HEK293 (cell line): Measurements from ENCODE around the gene RBM26.

Source experiments
- IKZF3 ChIP-seq: fragments of 450-650 bp; IDR thresholded peaks from 2 replicates; pipeline ENCODE4 v1.5.0; 2018; ENCODE audit warnings: missing biosample characterization, mild to moderate bottlenecking, missing genetic modification characterization, moderate library complexity
- INSM2 ChIP-seq: fragments of 450-650 bp; formaldehyde crosslinking; IDR thresholded peaks from 2 replicates; pipeline ENCODE4 v1.5.1; 2016; ENCODE audit warnings: missing biosample characterization, missing genetic modification characterization
- KLF17 ChIP-seq: fragments of 450-650 bp; formaldehyde crosslinking; IDR thresholded peaks from 2 replicates; pipeline ENCODE4 v1.5.1; 2016; ENCODE audit warnings: missing biosample characterization, missing genetic modification characterization
- PATZ1 ChIP-seq: fragments of 450-650 bp; formaldehyde crosslinking; IDR thresholded peaks from 2 replicates; pipeline ENCODE4 v1.5.1; 2016; ENCODE audit warnings: missing biosample characterization, missing genetic modification characterization
- PRDM6 ChIP-seq: fragments of 450-650 bp; formaldehyde crosslinking; IDR thresholded peaks from 2 replicates; pipeline ENCODE4 v1.5.1; 2017; ENCODE audit warnings: missing biosample characterization, missing genetic modification characterization
- RBAK ChIP-seq: fragments of 450-650 bp; formaldehyde crosslinking; IDR thresholded peaks from 2 replicates; pipeline ENCODE4 v1.5.1; 2016; ENCODE audit warnings: missing biosample characterization, missing genetic modification characterization
- SP2 ChIP-seq: fragments of 450-650 bp; formaldehyde crosslinking; IDR thresholded peaks from 2 replicates; pipeline ENCODE4 v1.5.1; 2016; ENCODE audit warnings: missing biosample characterization, missing genetic modification characterization
- TCF7L2 ChIP-seq: IDR thresholded peaks from 2 replicates; pipeline ENCODE4 v1.6.1; 2011; ENCODE audit warnings: low read depth, mild to moderate bottlenecking, inconsistent platforms, low read length, moderate library complexity, borderline replicate concordance
- ZBTB44 ChIP-seq: fragments of 450-650 bp; IDR thresholded peaks from 2 replicates; pipeline ENCODE4 v1.5.1; 2018; ENCODE audit warnings: missing biosample characterization, mild to moderate bottlenecking, missing genetic modification characterization
- ZBTB49 ChIP-seq: fragments of 450-650 bp; formaldehyde crosslinking; IDR thresholded peaks from 2 replicates; pipeline ENCODE4 v1.5.1; 2016; ENCODE audit warnings: missing biosample characterization, missing genetic modification characterization, low read depth
- ZEB2 ChIP-seq: fragments of 450-650 bp; formaldehyde crosslinking; IDR thresholded peaks from 2 replicates; pipeline ENCODE4 v1.5.1; 2016; ENCODE audit warnings: missing biosample characterization, missing genetic modification characterization
- ZIC2 ChIP-seq: fragments of 450-650 bp; formaldehyde crosslinking; IDR thresholded peaks from 2 replicates; pipeline ENCODE4 v1.5.1; 2016; ENCODE audit warnings: missing biosample characterization, missing genetic modification characterization
- ZNF121 ChIP-seq: fragments of 450-650 bp; formaldehyde crosslinking; IDR thresholded peaks from 2 replicates; pipeline ENCODE4 v1.5.1; 2016; ENCODE audit warnings: missing biosample characterization, missing genetic modification characterization
- ZNF132 ChIP-seq: fragments of 450-650 bp; formaldehyde crosslinking; IDR thresholded peaks from 2 replicates; pipeline ENCODE4 v1.5.1; 2017; ENCODE audit warnings: missing biosample characterization, missing genetic modification characterization, borderline replicate concordance
- ZNF133 ChIP-seq: fragments of 450-650 bp; formaldehyde crosslinking; IDR thresholded peaks from 2 replicates; pipeline ENCODE4 v1.5.1; 2016; ENCODE audit warnings: missing biosample characterization, missing genetic modification characterization
- ZNF155 ChIP-seq: fragments of 450-650 bp; formaldehyde crosslinking; IDR thresholded peaks from 2 replicates; pipeline ENCODE4 v1.5.1; 2016; ENCODE audit warnings: missing biosample characterization, missing genetic modification characterization
- ZNF19 ChIP-seq: fragments of 450-650 bp; formaldehyde crosslinking; IDR thresholded peaks from 2 replicates; pipeline ENCODE4; 2016; ENCODE audit warnings: missing biosample characterization, missing genetic modification characterization, low read depth
- ZNF2 ChIP-seq: fragments of 450-650 bp; formaldehyde crosslinking; IDR thresholded peaks from 2 replicates; pipeline ENCODE4 v1.5.1; 2016; ENCODE audit warnings: missing biosample characterization, missing genetic modification characterization
- ZNF302 ChIP-seq: fragments of 450-650 bp; formaldehyde crosslinking; IDR thresholded peaks from 2 replicates; pipeline ENCODE4 v1.5.1; 2016; ENCODE audit warnings: missing biosample characterization, missing genetic modification characterization, low read depth
- ZNF350 ChIP-seq: fragments of 450-650 bp; formaldehyde crosslinking; IDR thresholded peaks from 2 replicates; pipeline ENCODE4 v1.5.0; 2017; ENCODE audit warnings: missing biosample characterization, mild to moderate bottlenecking, missing genetic modification characterization
- ZNF354C ChIP-seq: fragments of 450-650 bp; formaldehyde crosslinking; IDR thresholded peaks from 2 replicates; pipeline ENCODE4 v1.5.1; 2016; ENCODE audit warnings: missing biosample characterization, missing genetic modification characterization, low read depth, borderline replicate concordance
- ZNF529 ChIP-seq: fragments of 450-650 bp; formaldehyde crosslinking; IDR thresholded peaks from 2 replicates; pipeline ENCODE4 v1.5.1; 2017; ENCODE audit warnings: missing genetic modification characterization, missing biosample characterization; ENCODE audit not compliant: insufficient replicate concordance
- ZNF530 ChIP-seq: fragments of 450-650 bp; formaldehyde crosslinking; IDR thresholded peaks from 2 replicates; pipeline ENCODE4 v1.5.1; 2016; ENCODE audit warnings: low read depth, missing biosample characterization, missing genetic modification characterization
- ZNF555 ChIP-seq: fragments of 450-650 bp; formaldehyde crosslinking; conservative IDR thresholded peaks from 2 replicates; pipeline ENCODE4 v1.5.1; 2017; ENCODE audit warnings: missing biosample characterization, mild to moderate bottlenecking, missing genetic modification characterization, inconsistent platforms
- ZNF692 ChIP-seq: fragments of 450-650 bp; formaldehyde crosslinking; IDR thresholded peaks from 2 replicates; pipeline ENCODE4 v1.5.1; 2016; ENCODE audit warnings: missing biosample characterization, missing genetic modification characterization
- ZNF776 ChIP-seq: fragments of 450-650 bp; formaldehyde crosslinking; IDR thresholded peaks from 2 replicates; pipeline ENCODE4 v1.5.0; 2017; ENCODE audit warnings: missing biosample characterization, missing genetic modification characterization, borderline replicate concordance
- ZSCAN30 ChIP-seq: fragments of 450-650 bp; IDR thresholded peaks from 2 replicates; pipeline ENCODE4 v1.5.1; 2018; ENCODE audit warnings: missing biosample characterization, mild to moderate bottlenecking, missing genetic modification characterization, moderate library complexity
- ZXDB ChIP-seq: fragments of 450-650 bp; formaldehyde crosslinking; IDR thresholded peaks from 2 replicates; pipeline ENCODE4 v1.5.1; 2016; ENCODE audit warnings: missing biosample characterization, missing genetic modification characterization

Gene RBM26

GRCh38 chr13:79393564-79394249 lies 12.3 kb downstream of the RBM26 start (continued):
- TF ChIP-seq ZSCAN30 (tag by site-specific recombination) (peak; percentile 68; the same call in 1 of the 2 replicates), ZNF132 (tag by site-specific recombination) (no peak), ZNF776 (tag by site-specific recombination) (no peak), ZNF530 (no peak), ZNF692 (tag by site-specific recombination) (no peak), ZBTB44 (tag by site-specific recombination) (peak; percentile 90), INSM2 (tag by site-specific recombination) (peak; percentile 65), ZNF354C (no peak), SP2 (tag by site-specific recombination) (no peak), PATZ1 (tag by site-specific recombination) (peak; percentile 82), TCF7L2 (no peak), KLF17 (tag by site-specific recombination) (no peak), ZXDB (tag by site-specific recombination) (peak; percentile 84), ZIC2 (tag by site-specific recombination) (peak; percentile 89), ZNF2 (no peak), ZBTB49 (no peak), ZNF555 (tag by site-specific recombination) (no peak), ZEB2 (tag by site-specific recombination) (0 out of 2 replicates have a peak, but pooled peaks have one; percentile 47), ZNF529 (no peak), ZNF350 (tag by site-specific recombination) (no peak), IKZF3 (tag by site-specific recombination) (peak; percentile 86), ZNF121 (tag by site-specific recombination) (no peak), ZNF155 (no peak), PRDM6 (tag by site-specific recombination) (peak; percentile 84), ZNF19 (no peak), ZNF302 (no peak), RBAK (tag by site-specific recombination) (no peak), ZNF133 (tag by site-specific recombination) (no peak)
